Mesothelial cell of epicardium (in vitro differentiated cells): ENCODE data around the gene ABCF2. TPM values are rescaled to one million over a fixed set of nuclear protein-coding genes. Genes with fewer than 3 reads are reported as not detected.

Experiments
- DNase-seq, 2 experiments: peaks; one replicate each; pipeline ENCODE4 v3.0.0; 2021; ENCODE audit warnings: low spot score in 2 of 2; ENCODE audit not compliant: unreplicated experiment in 2 of 2
- H3K27ac Mint-ChIP-seq: 2 replicates; pipeline ENCODE4 v1.8.0; 2021; ENCODE audit warnings: mixed read lengths
- H3K27me3 Mint-ChIP-seq: 2 replicates; pipeline ENCODE4 v1.8.0; 2021; ENCODE audit warnings: low read depth, mixed read lengths
- H3K36me3 Mint-ChIP-seq: 2 replicates; pipeline ENCODE4 v1.8.0; 2021; ENCODE audit warnings: mixed read lengths
- H3K4me1 Mint-ChIP-seq: 2 replicates; pipeline ENCODE4 v1.8.0; 2021; ENCODE audit warnings: mixed read lengths
- H3K4me3 Mint-ChIP-seq: 2 replicates; pipeline ENCODE4 v1.8.0; 2021; ENCODE audit warnings: mild to moderate bottlenecking, moderate library complexity, mixed read lengths
- H3K9me3 Mint-ChIP-seq: 2 replicates; pipeline ENCODE4 v1.8.0; 2021; ENCODE audit warnings: mixed read lengths
- total RNA-seq: library from RNA; stranded (reverse); gene quantifications from 3 replicates; pipeline ENCODE4 v1.2.1, GENCODE V29; 2021
- TF ChIP-seq, protein P1 (sequence below): fragments of 200-600 bp; sonication (generic); IDR thresholded peaks from one replicate; pipeline ENCODE4 v1.5.0; 2021; ENCODE audit warnings: antibody characterized with exemption; ENCODE audit not compliant: unreplicated experiment

ABCF2 gene
- total RNA-seq, 1 donor from 2014 or later = 46.2 TPM

DNA sequence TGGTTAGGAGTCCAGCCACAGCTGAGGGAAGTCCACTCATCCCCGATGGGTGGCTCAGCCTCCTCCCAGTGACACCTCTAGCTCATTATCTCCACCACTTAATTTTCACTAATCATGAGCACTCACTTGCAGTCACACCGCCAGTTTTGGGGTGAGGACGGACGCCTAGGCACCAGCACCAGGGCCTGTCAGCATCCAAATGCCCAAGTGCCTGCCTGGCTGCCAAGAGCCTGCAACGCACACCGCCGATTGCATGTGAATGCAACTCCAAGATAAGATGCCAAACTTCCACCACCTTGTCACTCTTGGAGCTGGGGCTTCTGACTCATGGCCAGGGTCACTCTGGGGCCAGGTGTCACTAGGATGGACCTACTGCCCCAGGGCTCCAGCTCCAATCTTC lies 45.9 kb upstream of the ABCF2 start:
- TF ChIP-seq, protein P1, sequence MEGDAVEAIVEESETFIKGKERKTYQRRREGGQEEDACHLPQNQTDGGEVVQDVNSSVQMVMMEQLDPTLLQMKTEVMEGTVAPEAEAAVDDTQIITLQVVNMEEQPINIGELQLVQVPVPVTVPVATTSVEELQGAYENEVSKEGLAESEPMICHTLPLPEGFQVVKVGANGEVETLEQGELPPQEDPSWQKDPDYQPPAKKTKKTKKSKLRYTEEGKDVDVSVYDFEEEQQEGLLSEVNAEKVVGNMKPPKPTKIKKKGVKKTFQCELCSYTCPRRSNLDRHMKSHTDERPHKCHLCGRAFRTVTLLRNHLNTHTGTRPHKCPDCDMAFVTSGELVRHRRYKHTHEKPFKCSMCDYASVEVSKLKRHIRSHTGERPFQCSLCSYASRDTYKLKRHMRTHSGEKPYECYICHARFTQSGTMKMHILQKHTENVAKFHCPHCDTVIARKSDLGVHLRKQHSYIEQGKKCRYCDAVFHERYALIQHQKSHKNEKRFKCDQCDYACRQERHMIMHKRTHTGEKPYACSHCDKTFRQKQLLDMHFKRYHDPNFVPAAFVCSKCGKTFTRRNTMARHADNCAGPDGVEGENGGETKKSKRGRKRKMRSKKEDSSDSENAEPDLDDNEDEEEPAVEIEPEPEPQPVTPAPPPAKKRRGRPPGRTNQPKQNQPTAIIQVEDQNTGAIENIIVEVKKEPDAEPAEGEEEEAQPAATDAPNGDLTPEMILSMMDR = no peak
- DNase-seq = no peak
- Mint-ChIP-seq H3K9me3 (no peaks in the 10 kb centered on the region), H3K4me1 (peaks cover 18% of the 10 kb centered on the region), H3K27ac (no peak overlapping the region), H3K36me3 (no peaks in the 10 kb centered on the region), H3K4me3 (no peak overlapping the region), H3K27me3 (peaks cover 8% of the 10 kb centered on the region)

DNA sequence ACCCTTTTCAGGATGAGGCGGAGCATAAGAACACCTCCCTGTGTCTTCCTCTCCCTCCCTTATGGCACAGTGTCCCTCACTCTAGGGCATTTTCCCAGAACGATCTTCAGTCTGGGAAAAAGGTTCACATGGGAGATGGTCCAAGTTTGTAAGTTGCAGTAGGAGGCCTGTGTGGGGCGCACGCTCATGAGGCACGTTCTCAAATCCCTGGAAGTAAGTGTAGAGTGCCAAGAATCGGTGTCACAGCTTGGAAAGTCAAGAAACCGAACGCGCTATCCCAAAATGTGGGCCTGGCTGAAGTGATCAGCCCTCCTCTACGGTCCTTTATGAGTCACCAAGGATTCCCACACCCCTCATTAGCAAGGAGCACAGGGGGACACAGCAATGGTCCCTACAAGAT lies 45.4 kb upstream of the ABCF2 start:
- H3K27ac Mint-ChIP-seq = no peak overlapping the region
- peaks cover 16% of the 10 kb centered on the region for H3K4me1 Mint-ChIP-seq
- no peaks in the 10 kb centered on the region for H3K9me3 Mint-ChIP-seq
- H3K4me3 Mint-ChIP-seq = no peak overlapping the region
- peaks cover 8% of the 10 kb centered on the region for H3K27me3 Mint-ChIP-seq
- DNase-seq = no peak
- TF ChIP-seq, protein P1 = no peak
- H3K36me3 Mint-ChIP-seq = no peaks in the 10 kb centered on the region

DNA sequence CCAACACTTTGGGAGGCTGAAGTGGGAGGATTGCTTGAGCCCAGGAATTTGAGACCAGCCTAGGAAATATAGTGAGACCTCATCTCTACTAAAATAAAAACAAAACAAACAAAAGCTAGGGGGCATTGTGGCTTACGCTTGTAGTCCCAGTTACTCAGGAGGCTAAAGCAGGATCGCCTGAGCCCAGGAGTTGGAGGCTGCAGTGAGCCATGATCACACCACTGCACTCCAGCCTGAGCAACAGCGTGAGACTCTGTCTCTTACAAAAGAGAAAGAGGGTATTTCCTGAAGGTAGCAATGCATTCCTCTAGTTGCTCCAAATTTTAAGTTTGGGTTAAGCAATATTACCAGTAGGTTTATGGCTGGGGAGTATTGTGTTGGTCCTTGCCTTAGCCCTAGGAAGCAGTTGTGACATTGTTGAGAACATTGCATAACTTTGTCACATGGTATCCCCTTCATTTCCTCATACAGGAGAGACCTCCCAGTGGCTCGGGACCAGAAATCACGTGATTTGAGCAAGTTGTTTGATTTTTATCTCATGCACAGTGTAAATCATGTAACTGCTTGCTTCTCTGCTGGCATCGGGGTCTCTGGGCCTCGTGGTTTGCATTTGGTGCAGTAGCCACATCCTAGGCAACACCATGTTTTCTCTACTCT lies 44.8 kb upstream of the ABCF2 start:
- TF ChIP-seq, protein P1 = no peak
- no peak overlapping the region for H3K4me3 Mint-ChIP-seq

DNA sequence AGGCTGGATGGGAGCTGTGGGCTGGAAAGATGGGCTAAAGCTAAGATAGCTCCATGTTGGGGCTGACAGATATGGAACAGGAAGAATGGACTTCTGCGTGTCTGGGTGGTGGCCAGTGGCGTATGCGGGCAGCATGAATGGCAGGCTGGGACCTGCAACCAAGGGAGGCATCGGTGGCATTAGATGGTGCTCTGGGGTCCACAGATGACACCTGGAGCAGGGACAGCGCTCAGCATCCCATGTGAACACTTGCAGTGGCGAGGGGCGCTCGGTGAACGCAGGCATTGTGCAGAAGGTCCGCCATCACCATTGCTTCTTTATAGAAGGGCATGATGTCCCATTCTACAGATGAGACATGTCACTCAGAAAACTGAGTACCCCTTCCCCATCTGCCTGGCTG lies 42.5 kb upstream of the ABCF2 start:
- H3K4me1 Mint-ChIP-seq = peaks cover 4% of the 10 kb centered on the region
- no peaks in the 10 kb centered on the region for H3K36me3 Mint-ChIP-seq
- peaks cover 4% of the 10 kb centered on the region for H3K27me3 Mint-ChIP-seq
- H3K4me3 Mint-ChIP-seq = no peak overlapping the region
- H3K9me3 Mint-ChIP-seq = no peaks in the 10 kb centered on the region
- DNase-seq = no peak
- H3K27ac Mint-ChIP-seq = no peak overlapping the region
- TF ChIP-seq, protein P1 = no peak

More for the DNA sequence above, 44.8 kb upstream of the ABCF2 start:
- Mint-ChIP-seq H3K9me3 (no peaks in the 10 kb centered on the region), H3K4me1 (peaks cover 12% of the 10 kb centered on the region), H3K27me3 (peaks cover 9% of the 10 kb centered on the region), H3K27ac (no peak overlapping the region), H3K36me3 (no peaks in the 10 kb centered on the region)
- no peak for DNase-seq

DNA sequence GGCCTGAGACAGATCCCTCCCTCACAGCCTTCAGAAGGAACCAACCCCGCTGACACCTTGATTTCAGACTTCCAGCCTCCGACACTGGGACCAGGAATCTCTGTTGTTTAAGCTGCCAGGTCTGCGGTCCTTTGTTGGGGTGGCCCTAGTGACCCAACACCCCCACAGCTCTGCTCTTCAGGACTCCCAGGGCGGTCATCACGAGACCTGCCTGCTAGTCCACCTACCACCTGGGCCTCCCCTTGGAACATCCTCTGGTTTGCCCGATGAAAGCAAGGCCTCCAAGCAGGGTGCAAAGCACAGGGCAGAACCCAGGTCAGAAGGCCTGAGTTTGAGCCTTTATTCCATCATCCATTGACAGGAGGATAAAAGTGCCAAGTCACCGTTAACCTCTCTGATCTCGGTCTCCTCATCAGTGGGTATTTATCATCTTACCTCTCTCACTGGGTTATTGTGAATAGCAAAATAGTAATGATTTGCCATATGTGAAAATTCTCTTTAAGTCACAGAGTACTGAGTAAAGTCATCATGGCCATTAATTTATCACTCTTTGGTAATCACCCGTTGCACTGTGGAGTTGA lies 38.4 kb upstream of the ABCF2 start:
- Mint-ChIP-seq H3K27ac (no peak overlapping the region), H3K4me1 (no peaks in the 10 kb centered on the region), H3K4me3 (no peak overlapping the region), H3K9me3 (no peaks in the 10 kb centered on the region), H3K27me3 (peaks cover 22% of the 10 kb centered on the region), H3K36me3 (no peaks in the 10 kb centered on the region)
- DNase-seq = no peak
- TF ChIP-seq, protein P1 = no peak
